RWPE1 (cell line): ENCODE measurements around the gene CLHC1.
A peak's percentile ranks its signal among the peaks of the same experiment; 100 is the strongest.

ENCODE experiments used
- CTCF ChIA-PET: fragments of 350-600 bp; sonication (Branson Sonifier 250); formaldehyde crosslinking; extraction: SDS; loops from one replicate; lab custom pipeline; 2021; lab: Yijun Ruan, JAX
- POLR2A ChIA-PET: fragments of 400-600 bp; formaldehyde crosslinking; extraction: SDS; loops from one replicate; lab custom pipeline; 2020; ENCODE audit warnings: antibody characterized with exemption; ENCODE audit not compliant: low non-redundant PET; lab: Yijun Ruan, JAX
- DNase-seq: peaks from one replicate; pipeline ENCODE4 v3.0.0; 2012; ENCODE audit warnings: low spot score
- H3K27ac ChIP-seq: fragments of 450-650 bp; 2 replicates; pipeline ENCODE4 v1.5.1; 2017
- TF ChIP-seq, protein P1 (sequence below): fragments of 450-650 bp; conservative IDR thresholded peaks from 2 replicates; pipeline ENCODE4 v1.5.1; 2017; ENCODE audit warnings: low read depth, mild to moderate bottlenecking

The CLHC1 gene

DNA sequence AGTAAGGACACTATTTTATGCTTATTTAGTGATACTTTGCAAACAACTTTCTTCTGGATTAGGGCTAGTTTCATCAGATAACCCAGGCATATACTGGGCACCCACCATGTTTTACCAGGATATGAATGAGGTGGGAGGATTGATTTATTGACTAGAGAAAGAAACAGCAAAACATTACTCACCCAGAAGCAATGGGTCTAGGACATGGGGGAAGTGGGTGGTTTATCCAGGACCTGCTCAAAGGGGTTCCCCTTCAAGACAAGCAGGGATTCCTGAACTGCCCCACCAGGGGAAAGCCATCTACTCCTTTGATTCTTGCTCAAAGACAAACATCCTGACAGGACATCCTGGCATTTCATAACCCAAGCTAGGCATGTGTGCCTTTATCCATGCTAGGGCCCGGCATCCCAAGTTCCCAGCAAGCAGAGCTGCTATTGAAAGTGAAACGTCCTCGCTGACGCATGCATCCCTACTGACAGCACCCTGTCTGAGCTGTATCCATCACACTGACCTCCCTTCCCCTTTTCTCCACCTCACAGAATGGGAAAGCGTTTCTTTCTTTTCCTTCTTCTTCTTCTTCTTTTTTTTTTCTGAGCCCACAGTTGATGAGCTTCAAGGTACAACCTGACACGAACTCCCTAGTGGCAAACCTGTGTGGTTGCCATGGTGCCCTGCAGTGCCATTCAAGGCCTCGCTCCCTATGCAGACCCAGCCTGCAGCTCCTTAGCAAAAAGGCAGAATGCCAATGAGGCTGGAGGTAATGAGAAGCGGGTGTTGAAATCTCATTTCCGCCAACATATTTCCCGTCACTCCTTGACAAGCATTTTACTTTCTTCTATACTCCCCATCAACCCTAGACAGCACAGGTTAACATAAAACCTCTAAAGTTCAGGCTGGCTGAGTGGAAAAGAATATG is 70.5 kb downstream of the CLHC1 start:
- TF ChIP-seq, protein P1, sequence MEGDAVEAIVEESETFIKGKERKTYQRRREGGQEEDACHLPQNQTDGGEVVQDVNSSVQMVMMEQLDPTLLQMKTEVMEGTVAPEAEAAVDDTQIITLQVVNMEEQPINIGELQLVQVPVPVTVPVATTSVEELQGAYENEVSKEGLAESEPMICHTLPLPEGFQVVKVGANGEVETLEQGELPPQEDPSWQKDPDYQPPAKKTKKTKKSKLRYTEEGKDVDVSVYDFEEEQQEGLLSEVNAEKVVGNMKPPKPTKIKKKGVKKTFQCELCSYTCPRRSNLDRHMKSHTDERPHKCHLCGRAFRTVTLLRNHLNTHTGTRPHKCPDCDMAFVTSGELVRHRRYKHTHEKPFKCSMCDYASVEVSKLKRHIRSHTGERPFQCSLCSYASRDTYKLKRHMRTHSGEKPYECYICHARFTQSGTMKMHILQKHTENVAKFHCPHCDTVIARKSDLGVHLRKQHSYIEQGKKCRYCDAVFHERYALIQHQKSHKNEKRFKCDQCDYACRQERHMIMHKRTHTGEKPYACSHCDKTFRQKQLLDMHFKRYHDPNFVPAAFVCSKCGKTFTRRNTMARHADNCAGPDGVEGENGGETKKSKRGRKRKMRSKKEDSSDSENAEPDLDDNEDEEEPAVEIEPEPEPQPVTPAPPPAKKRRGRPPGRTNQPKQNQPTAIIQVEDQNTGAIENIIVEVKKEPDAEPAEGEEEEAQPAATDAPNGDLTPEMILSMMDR, result no peak
- POLR2A ChIA-PET, result no interaction called here
- no peak overlapping the region for H3K27ac ChIP-seq
- DNase-seq, result no peak
- CTCF ChIA-PET, result interaction anchor here (0.5 kb wide), 1 partner anchor 53 kb away, joined by 3 read pairs; no protein-coding TSS in a partner anchor

DNA sequence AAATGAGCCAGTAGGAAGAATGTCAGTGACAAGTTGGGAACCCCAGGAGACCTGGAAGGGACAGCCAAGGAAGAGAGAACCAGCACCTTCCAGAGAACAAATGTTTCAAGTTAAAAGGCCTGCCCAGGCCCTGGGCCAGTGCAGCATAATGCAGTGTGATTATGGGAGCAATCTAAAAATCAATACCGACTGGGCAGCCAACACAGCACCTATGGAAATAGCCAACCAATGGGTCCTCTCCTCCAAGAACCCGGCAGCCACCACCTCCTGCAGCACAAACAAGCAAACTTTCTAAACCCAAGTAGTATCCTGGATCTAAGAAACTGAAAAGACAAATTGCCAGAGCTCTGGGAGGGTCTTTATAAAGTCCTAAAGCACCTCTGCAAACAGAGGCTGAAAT is 71.7 kb downstream of the CLHC1 start:
- no peak for DNase-seq
- TF ChIP-seq, protein P1, result no peak
- ChIA-PET CTCF (no interaction called here), POLR2A (no interaction called here)
- H3K27ac ChIP-seq, result no peak overlapping the region

DNA sequence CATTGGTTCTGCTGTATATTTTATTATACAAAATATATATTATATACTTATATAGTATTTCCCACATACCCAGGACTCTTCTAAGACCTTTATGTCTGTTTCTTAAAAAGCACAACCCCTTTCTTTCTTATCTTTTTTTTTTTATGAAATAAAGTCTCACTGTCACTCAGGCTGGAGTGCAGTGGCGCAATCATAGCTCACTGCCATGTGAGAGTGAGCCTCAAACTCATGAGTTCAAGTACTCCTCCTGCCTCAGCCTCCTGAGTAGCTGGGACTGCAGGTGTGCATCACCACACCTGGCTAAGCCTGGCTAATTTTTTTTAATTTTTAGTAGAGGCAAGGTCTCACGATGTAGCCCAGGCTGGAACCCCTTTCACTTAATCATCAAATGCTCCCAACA is 72.3 kb downstream of the CLHC1 start:
- TF ChIP-seq, protein P1, result no peak
- ChIA-PET CTCF (no interaction called here), POLR2A (no interaction called here)
- no peak for DNase-seq
- H3K27ac ChIP-seq, result no peak overlapping the region

DNA sequence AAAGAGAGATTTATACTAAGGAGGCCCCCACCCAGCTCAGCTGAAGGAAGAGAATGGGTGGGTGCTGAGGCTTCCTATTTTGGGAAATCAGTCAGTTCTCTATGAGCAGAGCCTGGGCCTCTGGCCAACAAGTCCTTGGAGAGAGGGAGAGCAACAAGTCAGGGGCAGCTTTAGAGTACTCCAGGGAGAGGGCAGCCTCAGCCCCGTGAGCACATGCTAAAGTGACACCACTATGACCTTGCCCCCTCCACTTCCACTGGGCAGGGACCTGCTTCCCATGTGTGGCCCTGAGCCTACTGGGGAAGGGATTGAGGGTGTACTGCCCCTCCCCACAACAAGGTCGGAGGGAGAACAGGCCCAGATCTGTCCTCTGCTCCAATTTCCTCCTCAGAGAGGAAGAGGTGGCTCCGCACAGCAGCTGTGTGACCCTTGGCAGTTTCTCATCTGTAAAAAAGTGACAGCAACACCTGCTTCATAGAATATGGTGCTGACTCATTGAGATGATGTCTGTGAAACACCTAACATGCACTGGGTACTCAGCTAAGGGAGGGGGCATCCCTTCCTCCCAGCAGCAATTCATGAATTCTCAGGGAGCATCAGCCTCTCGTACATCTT is 72.9 kb downstream of the CLHC1 start:
- peak overlapping the region; percentile 68 for H3K27ac ChIP-seq
- TF ChIP-seq, protein P1, result no peak
- DNase-seq, result no peak
- ChIA-PET POLR2A (no interaction called here), CTCF (no interaction called here)

DNA sequence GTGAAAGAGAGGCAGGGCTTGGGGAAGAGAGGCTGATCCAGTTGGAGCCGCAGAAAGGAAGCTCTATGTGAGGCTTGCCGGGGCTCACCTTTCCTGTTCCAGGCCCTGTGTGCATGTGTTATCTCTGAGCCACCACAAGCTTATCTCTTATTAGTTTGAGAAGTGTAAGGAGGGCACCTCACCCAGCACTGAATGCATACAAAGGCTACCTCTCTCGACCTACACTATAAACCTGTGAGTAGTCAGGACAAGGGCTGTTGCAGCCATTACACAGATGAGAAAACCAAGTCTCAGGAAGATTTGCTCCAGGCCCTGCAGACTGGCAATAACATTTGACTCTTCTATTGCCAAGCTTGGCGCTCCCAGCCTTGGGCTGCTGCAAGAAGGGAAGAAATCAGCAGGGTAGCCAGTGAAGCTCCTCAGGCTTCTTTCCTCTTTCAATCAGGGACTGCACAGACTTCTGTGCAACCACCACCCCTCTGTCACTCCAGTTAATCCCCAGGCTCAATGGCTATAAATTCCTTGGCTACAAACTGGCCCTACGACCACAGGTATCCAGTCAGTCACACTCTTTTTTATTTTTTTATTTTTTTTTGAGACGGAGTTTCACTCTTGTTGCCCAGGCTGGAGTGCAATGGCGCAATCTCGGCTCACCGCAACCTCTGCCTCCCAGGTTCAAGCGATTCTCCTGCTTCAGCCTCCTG is 73.8 kb downstream of the CLHC1 start:
- TF ChIP-seq, protein P1, result no peak
- POLR2A ChIA-PET, result no interaction called here
- CTCF ChIA-PET, result no interaction called here
- no peak for DNase-seq
- peak overlapping the region; percentile 68 for H3K27ac ChIP-seq

DNA sequence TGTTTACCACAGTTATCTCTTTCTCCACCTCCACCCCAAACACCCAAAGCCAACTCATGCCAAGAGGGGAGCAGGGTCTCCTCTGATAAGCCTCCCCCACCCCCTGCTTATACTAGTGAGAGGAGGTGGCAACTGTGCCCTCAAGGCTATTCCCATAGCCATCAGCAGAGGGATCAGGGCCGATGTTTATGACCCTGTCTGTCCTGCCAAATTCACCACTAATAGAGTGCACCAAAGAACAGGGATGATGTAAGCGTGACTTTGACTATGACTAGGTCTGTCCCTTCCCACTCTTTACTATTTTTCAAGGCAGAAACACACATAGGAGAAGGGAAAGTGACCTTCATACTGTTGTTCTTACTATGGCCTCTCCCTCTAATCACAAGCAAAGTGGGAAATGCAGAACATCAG is 74.6 kb downstream of the CLHC1 start:
- peak; percentile 27 for DNase-seq
- CTCF ChIA-PET, result no interaction called here
- POLR2A ChIA-PET, result no interaction called here
- TF ChIP-seq, protein P1, result no peak
- no peak overlapping the region for H3K27ac ChIP-seq
